GM12873 (cell line): ENCODE measurements around the gene USP36.

Source experiments
- TF ChIP-seq, protein P1 (sequence below): IDR thresholded peaks from 2 replicates; pipeline ENCODE4 v1.5.1; 2012; ENCODE audit warnings: low read depth, mild to moderate bottlenecking, moderate library complexity, low read length, control low read depth; ENCODE audit not compliant: insufficient read depth; ENCODE audit errors: missing control alignments

USP36 gene

DNA sequence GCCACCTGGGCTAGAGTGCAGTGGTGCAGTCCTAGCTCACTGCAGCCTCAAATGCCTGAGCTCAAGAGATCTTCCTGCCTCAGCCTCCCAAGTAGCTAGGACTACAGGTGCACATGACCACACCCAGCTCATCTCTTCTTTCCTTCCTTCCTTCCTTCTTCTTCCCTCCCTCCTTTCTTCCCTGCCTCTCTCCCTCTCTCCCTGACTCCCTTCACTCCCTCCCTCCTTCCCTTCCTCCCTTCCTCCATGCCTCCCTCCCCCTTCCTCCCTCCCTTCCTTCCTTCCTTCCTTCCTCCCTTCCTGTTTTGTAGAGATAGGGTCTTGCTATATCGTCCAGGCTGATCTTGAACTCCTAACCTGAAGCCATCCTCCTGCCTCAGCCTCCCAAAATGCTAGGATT lies 23.5 kb upstream of the USP36 start:
- TF ChIP-seq, protein P1, sequence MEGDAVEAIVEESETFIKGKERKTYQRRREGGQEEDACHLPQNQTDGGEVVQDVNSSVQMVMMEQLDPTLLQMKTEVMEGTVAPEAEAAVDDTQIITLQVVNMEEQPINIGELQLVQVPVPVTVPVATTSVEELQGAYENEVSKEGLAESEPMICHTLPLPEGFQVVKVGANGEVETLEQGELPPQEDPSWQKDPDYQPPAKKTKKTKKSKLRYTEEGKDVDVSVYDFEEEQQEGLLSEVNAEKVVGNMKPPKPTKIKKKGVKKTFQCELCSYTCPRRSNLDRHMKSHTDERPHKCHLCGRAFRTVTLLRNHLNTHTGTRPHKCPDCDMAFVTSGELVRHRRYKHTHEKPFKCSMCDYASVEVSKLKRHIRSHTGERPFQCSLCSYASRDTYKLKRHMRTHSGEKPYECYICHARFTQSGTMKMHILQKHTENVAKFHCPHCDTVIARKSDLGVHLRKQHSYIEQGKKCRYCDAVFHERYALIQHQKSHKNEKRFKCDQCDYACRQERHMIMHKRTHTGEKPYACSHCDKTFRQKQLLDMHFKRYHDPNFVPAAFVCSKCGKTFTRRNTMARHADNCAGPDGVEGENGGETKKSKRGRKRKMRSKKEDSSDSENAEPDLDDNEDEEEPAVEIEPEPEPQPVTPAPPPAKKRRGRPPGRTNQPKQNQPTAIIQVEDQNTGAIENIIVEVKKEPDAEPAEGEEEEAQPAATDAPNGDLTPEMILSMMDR, result no peak

DNA sequence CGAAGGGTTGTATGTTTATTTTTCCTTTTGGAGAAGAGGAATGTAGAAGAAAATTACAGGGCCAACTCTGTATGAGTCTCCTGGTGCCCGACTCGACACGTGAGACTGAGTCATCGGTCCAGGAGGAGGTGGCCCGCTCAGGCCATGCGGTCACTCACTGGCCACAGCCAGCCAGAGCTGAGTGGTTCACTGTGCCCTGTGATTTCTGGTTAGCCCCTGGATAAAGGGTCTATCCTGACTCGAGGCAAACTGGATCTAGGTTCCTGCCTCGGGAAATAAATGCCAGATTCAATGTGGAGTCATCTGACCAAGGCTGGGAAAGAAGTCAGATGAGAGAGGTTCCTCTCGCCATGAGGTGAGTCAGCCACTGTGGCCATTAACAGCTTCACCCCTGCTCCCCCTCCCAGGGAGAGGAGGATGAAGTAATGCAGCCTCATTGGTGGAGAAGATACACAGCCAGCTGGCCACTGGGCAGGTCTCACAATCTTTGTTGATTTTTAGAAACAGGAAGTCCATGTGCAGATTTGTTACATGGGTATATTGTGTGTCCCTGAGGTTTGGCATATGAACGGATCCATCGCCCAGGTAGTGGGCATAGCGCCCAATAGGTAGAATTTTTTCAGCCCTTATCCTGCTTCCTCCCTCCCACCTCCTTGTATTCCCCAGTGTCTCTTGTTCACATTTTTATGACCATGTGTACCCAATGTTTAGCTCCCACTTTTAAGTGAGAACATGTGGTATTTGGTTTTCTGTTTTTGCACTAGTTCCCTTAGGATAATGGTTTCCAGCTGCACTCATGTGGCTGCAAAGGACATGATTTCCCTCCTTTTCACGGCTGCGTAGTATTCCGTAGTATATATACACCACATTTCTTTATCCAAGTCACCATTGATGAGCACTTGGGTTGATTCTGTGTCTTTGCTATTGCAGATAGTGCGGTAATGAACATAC lies 21.7 kb upstream of the USP36 start:
- TF ChIP-seq, protein P1, result no peak

DNA sequence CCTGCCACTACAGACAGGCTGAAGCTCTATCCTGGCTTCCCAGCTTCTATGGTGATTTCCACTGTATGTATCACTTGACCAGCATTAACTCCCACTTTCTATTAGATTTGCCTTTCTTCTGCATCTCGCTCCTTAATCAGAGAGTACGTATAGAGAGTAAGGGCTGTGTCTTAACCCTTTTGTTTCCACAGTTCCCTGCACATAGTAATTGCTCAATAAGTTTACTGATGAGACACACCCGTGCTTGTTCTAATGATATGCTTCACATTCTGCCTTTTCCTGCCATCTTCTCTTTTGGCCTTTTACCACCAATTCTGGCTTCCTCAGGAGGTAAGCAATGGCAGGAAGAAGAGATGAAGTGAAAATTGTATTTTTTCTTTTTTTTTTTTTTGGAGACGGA lies 20.6 kb upstream of the USP36 start:
- TF ChIP-seq, protein P1, result no peak

DNA sequence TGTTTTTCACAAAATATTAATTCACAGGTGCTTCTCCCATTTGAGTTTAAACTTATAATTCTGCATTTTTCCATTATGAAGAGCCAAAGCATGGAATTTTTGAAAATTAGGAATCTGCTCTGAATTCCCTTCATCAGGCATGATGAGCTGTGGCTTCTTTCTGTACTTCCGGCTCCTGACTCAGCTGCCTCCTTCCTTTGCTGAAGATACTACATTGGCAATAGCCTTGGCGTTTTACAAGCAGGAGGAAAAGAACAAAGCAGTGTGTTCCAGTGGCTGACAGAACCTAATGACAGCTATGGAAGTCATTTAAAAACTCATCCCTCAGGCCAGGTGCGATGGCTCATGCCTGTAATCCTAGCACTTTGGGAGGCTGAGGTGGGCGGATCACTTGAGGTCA lies 18.4 kb upstream of the USP36 start:
- TF ChIP-seq, protein P1, result no peak

DNA sequence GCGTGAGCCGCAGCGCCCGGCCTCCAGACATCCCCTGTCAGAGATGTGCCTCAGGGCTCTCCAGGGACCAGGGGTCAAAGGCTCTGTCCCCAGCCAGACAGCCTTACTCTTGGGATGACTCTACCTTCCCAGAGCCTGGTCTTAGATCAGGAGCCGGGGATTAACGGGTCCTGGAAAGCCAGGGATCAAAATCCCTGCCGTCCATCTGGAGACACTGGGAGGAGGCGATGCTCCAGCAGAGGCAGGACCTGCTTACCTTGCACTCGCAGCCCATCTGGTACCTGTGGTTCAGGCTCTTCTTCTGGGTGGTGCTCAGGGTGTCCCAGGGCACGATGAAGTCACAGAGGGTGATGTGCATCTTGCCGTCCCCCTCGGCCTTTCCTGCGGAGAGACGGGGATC lies 16.7 kb upstream of the USP36 start:
- TF ChIP-seq, protein P1, result no peak

DNA sequence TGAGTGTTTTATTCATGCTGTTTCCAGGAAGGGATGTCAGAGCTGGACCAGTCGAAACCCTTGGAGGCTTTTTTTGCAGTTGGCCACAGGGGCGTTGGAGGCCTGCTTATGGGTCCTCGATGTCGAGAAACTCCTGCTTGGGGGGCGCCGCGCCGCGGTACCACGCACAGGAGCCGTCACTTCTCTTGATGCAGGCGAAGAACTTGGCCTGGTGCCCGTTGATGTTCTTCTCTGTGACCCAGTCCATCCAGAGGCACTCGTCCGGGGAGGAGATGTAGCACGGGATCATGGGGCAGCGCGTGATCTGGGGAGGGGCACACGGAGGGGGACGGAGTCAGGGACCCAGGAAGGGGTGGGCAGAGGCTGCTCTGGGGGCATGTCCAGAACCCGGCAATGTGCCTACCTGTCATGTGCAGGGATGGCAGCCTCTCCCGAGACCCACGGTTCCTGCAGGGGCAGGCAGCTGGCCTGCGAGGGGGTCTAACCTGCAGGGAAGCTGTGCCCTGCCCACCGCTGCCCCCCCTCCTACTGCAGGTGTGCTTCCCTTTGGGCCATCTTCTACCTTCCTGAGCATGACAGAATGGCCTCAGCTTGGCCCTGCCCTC lies 15.0 kb upstream of the USP36 start:
- TF ChIP-seq, protein P1, result no peak

DNA sequence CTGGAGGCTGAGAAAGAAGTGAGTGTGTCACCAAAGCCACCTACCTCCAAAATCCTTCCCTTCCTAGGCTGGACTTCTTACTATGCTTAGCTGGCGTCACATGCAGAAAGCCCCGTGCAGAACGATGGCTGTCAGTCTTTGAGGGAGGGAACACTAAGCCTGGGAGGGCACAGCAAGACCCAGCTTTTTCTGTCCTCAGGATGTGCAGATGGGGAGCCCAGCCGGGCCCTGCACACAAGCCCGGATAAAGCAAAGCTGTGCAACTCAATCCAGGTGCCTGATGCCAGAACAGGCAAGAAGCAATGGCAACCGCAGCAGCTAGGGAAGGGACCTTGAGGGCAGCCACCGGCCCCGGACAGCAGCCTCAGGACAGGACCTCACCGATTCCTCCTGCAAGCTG lies 13.9 kb upstream of the USP36 start:
- TF ChIP-seq, protein P1, result no peak
